Ishikawa (cell line): Measurements from ENCODE around the gene CD74.

ENCODE experiments used
- CEBPB ChIP-seq: IDR thresholded peaks from 2 replicates; pipeline ENCODE4 v1.6.1; 2012
- CREB1 ChIP-seq: IDR thresholded peaks from 2 replicates; pipeline ENCODE4 v1.6.1; 2012; ENCODE audit warnings: low read depth
- EGR1 ChIP-seq: IDR thresholded peaks from 2 replicates; pipeline ENCODE4 v1.6.1; 2012
- EP300 ChIP-seq: IDR thresholded peaks from 2 replicates; pipeline ENCODE4 v1.6.1; 2012; ENCODE audit warnings: borderline replicate concordance
- FOXM1 ChIP-seq: IDR thresholded peaks from 2 replicates; pipeline ENCODE4 v1.6.1; 2012; ENCODE audit warnings: low read depth, borderline replicate concordance
- MAX ChIP-seq: IDR thresholded peaks from 2 replicates; pipeline ENCODE4 v1.6.1; 2012
- NFIC ChIP-seq: IDR thresholded peaks from 2 replicates; pipeline ENCODE4 v1.6.1; 2012
- RAD21 ChIP-seq: IDR thresholded peaks from 2 replicates; pipeline ENCODE4 v1.6.1; 2012; ENCODE audit warnings: low read depth
- REST ChIP-seq: IDR thresholded peaks from 2 replicates; pipeline ENCODE4 v1.6.1; 2012; ENCODE audit warnings: low read depth, mild to moderate bottlenecking
- TAF1 ChIP-seq: IDR thresholded peaks from 2 replicates; pipeline ENCODE4 v1.6.1; 2012; ENCODE audit warnings: low read depth, mild to moderate bottlenecking
- TCF12 ChIP-seq: IDR thresholded peaks from 2 replicates; pipeline ENCODE4 v1.6.1; 2012; ENCODE audit warnings: low read depth
- TEAD4 ChIP-seq: IDR thresholded peaks from 2 replicates; pipeline ENCODE4 v1.6.1; 2012
- YY1 ChIP-seq: IDR thresholded peaks from 2 replicates; pipeline ENCODE4 v1.6.1; 2012; ENCODE audit warnings: low read depth
- ZBTB7A ChIP-seq: IDR thresholded peaks from 2 replicates; pipeline ENCODE4 v1.6.1; 2012; ENCODE audit warnings: low read depth
- TF ChIP-seq, protein P1 (sequence below): IDR thresholded peaks from 2 replicates; pipeline ENCODE4 v1.6.1; 2012

Gene CD74

GRCh38 chr5:150399524-150400211, 13.0 kb downstream of the CD74 start:
- TF ChIP-seq ZBTB7A (no peak), REST (no peak), FOXM1 (no peak), NFIC (no peak), CREB1 (no peak), EGR1 (no peak), CEBPB (no peak), MAX (no peak), EP300 (no peak), TEAD4 (no peak), YY1 (no peak), TAF1 (no peak), RAD21 (no peak), TCF12 (no peak)
- TF ChIP-seq, protein P1, sequence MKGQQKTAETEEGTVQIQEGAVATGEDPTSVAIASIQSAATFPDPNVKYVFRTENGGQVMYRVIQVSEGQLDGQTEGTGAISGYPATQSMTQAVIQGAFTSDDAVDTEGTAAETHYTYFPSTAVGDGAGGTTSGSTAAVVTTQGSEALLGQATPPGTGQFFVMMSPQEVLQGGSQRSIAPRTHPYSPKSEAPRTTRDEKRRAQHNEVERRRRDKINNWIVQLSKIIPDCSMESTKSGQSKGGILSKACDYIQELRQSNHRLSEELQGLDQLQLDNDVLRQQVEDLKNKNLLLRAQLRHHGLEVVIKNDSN: no peak

GRCh38 chr5:150398722-150399523, 13.8 kb downstream of the CD74 start:
- TF ChIP-seq CREB1: no peak

DNA sequence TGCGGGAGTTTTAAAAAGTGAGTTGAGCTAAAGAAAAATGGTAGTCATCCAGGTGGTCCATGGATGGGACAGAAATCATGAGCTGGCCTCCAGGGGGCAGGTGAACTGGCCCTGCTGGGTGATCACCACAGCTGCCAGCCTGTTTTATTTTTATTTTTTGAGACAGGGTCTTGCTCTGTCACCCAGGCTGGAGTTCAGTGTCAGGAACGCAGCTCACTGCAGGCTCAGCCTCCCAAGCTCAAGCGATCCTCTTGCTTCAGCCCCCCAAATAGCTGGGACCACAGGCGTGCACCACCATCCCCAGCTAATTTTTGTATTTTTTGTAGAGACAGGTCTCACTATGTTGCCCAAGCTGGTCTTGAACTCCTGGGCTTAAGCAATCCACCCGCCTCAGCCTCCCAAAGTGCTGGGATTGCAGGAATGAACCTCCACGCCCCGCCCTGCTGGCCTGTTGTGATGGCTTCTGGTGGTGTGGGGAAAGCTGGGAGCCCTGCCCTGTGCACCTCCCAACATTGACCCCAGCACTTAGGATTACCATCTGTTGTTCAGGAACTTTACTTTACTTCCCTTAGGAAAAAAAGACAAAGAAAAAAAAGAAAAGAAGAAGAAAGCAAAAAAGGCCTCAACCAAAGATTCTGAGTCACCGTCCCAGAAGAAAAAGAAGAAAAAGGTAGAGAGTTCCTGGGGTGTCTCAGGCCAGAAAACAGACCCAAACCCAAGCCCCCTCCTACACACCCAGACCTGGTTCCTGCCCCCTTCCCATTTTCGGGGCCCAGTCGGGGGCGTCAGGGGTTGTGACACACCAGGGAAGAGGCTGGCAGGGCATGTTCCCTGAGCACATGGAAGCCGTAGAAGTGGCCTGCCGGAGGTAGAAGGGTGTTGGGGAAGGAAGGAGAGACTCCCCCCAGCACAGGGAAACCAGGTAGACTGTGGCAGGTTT, 14.7 kb downstream of the CD74 start:
- no peak for TF ChIP-seq NFIC
- no peak for TF ChIP-seq RAD21
- TF ChIP-seq REST: no peak
- TF ChIP-seq TCF12: no peak
- no peak for TF ChIP-seq CEBPB
- TF ChIP-seq EGR1: no peak
- no peak for TF ChIP-seq TEAD4
- TF ChIP-seq YY1: no peak
- no peak for TF ChIP-seq MAX
- TF ChIP-seq EP300: no peak
- no peak for TF ChIP-seq ZBTB7A
- TF ChIP-seq TAF1: no peak
- TF ChIP-seq, protein P1: no peak
- no peak for TF ChIP-seq CREB1
- no peak for TF ChIP-seq FOXM1

DNA sequence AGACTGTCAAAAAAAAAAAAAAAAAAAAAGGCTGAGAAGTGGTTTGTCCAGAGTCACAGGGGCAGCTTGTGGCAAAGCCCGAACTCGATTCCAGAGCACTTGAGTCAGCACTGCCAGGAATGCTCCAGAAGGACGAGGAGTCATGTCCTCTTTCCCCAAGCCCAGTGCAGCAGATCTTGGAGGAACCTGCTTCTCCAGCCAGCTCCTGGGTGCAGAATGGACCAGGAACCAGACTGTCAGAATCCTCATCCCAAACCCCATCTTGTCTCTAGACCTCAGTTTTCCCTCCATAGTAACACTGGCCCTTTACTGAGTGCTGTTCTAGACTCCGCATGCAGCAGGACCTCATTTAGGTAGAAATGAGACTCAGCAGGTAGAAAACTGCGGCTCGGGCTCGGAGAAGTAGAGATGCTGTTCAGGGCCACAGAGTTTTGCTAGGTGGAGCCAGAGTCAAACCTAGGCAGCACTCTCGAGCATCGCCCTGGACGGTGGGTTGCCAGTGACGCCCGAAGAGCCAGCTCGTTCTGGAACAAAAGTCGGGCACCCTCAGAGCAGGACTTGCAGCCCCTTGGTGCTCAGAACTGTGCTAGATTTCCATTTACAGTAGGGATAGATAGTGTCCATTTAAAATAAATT, 15.4 kb downstream of the CD74 start:
- TF ChIP-seq TEAD4 (no peak), RAD21 (no peak), EP300 (no peak), YY1 (no peak), NFIC (no peak), REST (no peak), CEBPB (no peak), EGR1 (no peak), MAX (no peak), TCF12 (no peak), FOXM1 (no peak), CREB1 (no peak), TAF1 (no peak), ZBTB7A (no peak)
- TF ChIP-seq, protein P1: no peak
